Measurements from ENCODE around the gene HEXIM2. TPM values are rescaled to one million over a fixed set of nuclear protein-coding genes. Genes with fewer than 3 reads are reported as not detected.

HEXIM2 gene
- total RNA-seq, 1 experiment from 2014 or later = 4.5 TPM

DNA sequence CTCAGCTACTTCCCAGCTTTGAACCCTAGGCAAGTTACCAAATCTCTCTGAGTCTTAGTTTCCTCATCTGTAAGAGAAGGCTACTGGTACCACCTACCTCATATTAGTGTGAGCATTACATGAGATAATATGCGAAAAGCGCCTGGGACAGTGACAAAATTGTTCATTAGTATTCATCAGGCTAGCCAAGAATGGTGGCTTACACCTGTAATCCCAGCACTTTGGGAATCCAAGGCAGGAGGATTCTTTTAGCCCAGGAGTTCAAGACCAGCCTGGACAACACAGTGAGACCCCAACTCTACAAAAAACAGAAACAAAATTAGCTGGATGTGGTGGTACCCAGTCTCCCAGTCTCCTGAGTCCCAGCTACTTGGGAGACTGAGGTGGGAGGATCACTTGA is 32.7 kb upstream of the HEXIM2 start:
- peaks cover 52% of the 10 kb centered on the region for H3K4me1 ChIP-seq (ENCODE audit: control insufficient read depth, insufficient read depth, low read length)
- BruUV-seq (replicated peaks) = no TSS peak
- intact Hi-C loops (cut with micrococcal nuclease; ENCODE audit: unreplicated experiment) = no loop called here
- no peak for DNase-seq (ENCODE audit: low read depth, low spot score)
- no peak for ATAC-seq
- H3K27me3 ChIP-seq (ENCODE audit: control insufficient read depth, insufficient read depth, low read length) = no peaks in the 10 kb centered on the region
- CTCF ChIA-PET = no interaction called here
- no peaks in the 10 kb centered on the region; the same call in 1 of the 2 replicates for H3K36me3 ChIP-seq (ENCODE audit: control insufficient read depth, insufficient read depth, low read length)
- peak overlapping the region; percentile 83 for H3K27ac ChIP-seq (ENCODE audit: low read length)
- in situ Hi-C loops (cut with HindIII; ENCODE audit: low pct_unique_long_range_greater_than_20kb, low sequenced_read_pairs) = no loop called here
- 0 out of 4 replicates have a peak overlapping the region, but pooled peaks of 1 of the 2 experiments have one; percentile 74 for H3K4me3 ChIP-seq (ENCODE audit: low read depth in 2 of 2, low read length in 2 of 2)
- no peaks in the 10 kb centered on the region for H3K9me3 ChIP-seq (ENCODE audit: control insufficient read depth, insufficient read depth, low read depth, low read length)
- POLR2A ChIA-PET = no interaction called here
- TF ChIP-seq REST (IDR thresholded peaks at IDR 0.05; ENCODE audit: insufficient read depth in 1 of 2, low read depth in 2 of 2, low read length in 1 of 2) (no peak), TCF7L2 (IDR thresholded peaks at IDR 0.05; ENCODE audit: low read depth, low read length) (no peak), SIN3A (IDR thresholded peaks at IDR 0.05; ENCODE audit: borderline replicate concordance, insufficient read depth, low read depth, low read length) (no peak), CTCF (IDR thresholded peaks at IDR 0.05) (no peak)

DNA sequence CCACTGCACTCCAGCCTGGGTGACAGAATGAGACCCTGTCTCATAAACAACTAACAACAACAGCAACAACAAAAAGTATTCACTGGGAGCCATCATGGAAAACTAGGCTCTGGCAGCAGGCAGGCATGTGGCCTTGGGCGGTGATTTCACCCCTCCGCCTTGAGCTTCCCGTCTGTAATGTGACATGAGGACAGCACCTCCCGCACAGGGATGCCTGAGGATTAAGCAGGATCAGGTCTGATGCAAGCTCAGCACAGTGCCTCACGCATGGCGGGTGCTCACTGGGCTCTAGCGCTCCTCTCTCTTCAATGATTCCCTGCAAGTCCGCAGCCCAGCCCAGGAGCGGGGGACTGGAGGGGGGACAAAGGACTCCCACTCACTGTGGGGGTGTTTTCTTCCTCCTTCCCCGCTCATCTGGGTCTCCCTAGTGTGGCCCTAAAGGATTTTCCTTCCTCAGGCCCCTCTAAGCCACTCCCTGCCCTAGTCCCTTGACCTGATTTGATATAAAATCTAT is 32.2 kb upstream of the HEXIM2 start:
- H3K27me3 ChIP-seq (ENCODE audit: control insufficient read depth, insufficient read depth, low read length) = no peaks in the 10 kb centered on the region
- H3K4me3 ChIP-seq (ENCODE audit: low read depth in 2 of 2, low read length in 2 of 2) = peak overlapping the region in 1 of 2 experiments; percentile 74; a peak in 3 of 4 replicates
- no peak for TF ChIP-seq REST (IDR thresholded peaks at IDR 0.05; ENCODE audit: insufficient read depth in 1 of 2, low read depth in 2 of 2, low read length in 1 of 2)
- TF ChIP-seq SIN3A (IDR thresholded peaks at IDR 0.05; ENCODE audit: borderline replicate concordance, insufficient read depth, low read depth, low read length) = no peak
- no peak for TF ChIP-seq POLR2AphosphoS5 (IDR thresholded peaks at IDR 0.05; ENCODE audit: low read depth, low read length)
- no peak for TF ChIP-seq TCF7L2 (IDR thresholded peaks at IDR 0.05; ENCODE audit: low read depth, low read length)
- TF ChIP-seq CTCF (IDR thresholded peaks at IDR 0.05) = no peak
- H3K27ac ChIP-seq (ENCODE audit: low read length) = peak overlapping the region; percentile 83
- no TSS peak for BruUV-seq (replicated peaks)
- H3K4me1 ChIP-seq (ENCODE audit: control insufficient read depth, insufficient read depth, low read length) = peaks cover 47% of the 10 kb centered on the region
- DNase-seq (ENCODE audit: low read depth, low spot score) = no peak
- no peaks in the 10 kb centered on the region for H3K9me3 ChIP-seq (ENCODE audit: control insufficient read depth, insufficient read depth, low read depth, low read length)
- intact Hi-C loops (cut with micrococcal nuclease; ENCODE audit: unreplicated experiment) = no loop called here
- no peaks in the 10 kb centered on the region; the same call in 1 of the 2 replicates for H3K36me3 ChIP-seq (ENCODE audit: control insufficient read depth, insufficient read depth, low read length)
- in situ Hi-C loops (cut with HindIII; ENCODE audit: low pct_unique_long_range_greater_than_20kb, low sequenced_read_pairs) = no loop called here
- no peak; the same call in 1 of the 2 replicates for ATAC-seq
- CTCF ChIA-PET = no interaction called here
- POLR2A ChIA-PET = no interaction called here
